Esophagus squamous epithelium (tissue), 5 donors: Measurements from ENCODE around the gene SPTBN2. TPM values are rescaled to one million over a fixed set of nuclear protein-coding genes. Genes with fewer than 3 reads are reported as not detected.
A peak's percentile ranks its signal among the peaks of the same experiment; 100 is the strongest.

Experiments
- DNase-seq: peaks from one replicate; lab custom pipeline; 2025; lab: John Stamatoyannopoulos, UW
- H3K27ac ChIP-seq, 4 donors: fragments of 200-600 bp; sonication (generic); one replicate each; pipeline ENCODE4 v1.5.1; 2016 to 2019; ENCODE audit warnings: mild to moderate bottlenecking in 1 of 4
- H3K27me3 ChIP-seq, 4 donors: fragments of 200-600 bp; sonication (generic); 1 replicate in 3 of 4; 2 replicates in 1 of 4; pipeline versions ENCODE4 v1.5.1 to v1.6.0; 2017 to 2021; ENCODE audit warnings: antibody characterized with exemption in 1 of 4
- H3K36me3 ChIP-seq, 3 donors: fragments of 200-600 bp; sonication (generic); one replicate each; pipeline ENCODE4 v1.5.1; 2016 to 2019
- H3K4me1 ChIP-seq, 3 donors: fragments of 200-600 bp; sonication (generic); one replicate each; pipeline ENCODE4 v1.5.1; 2017 to 2019
- H3K4me3 ChIP-seq, 4 donors: fragments of 200-600 bp; sonication (generic); 1 replicate in 3 of 4; 2 replicates in 1 of 4; pipeline ENCODE4 v1.5.1; 2016 to 2019; ENCODE audit warnings: mild to moderate bottlenecking in 2 of 4, moderate library complexity in 1 of 4
- H3K9me3 ChIP-seq, 3 donors: fragments of 200-600 bp; sonication (generic); one replicate each; pipeline ENCODE4 v1.5.1; 2016 to 2019
- CTCF ChIP-seq, 6 experiments: fragments of 450-650 bp in 4 of 6; fragments of 200-600 bp in 2 of 6; sonication (generic) in 2 of 6; IDR thresholded peaks; one replicate each; pipeline ENCODE4 v1.5.1; 2016 to 2019; ENCODE audit warnings: antibody characterized with exemption in 6 of 6, mild to moderate bottlenecking in 4 of 6, moderate library complexity in 4 of 6
- POLR2A ChIP-seq, 4 donors: fragments of 450-650 bp; IDR thresholded peaks; one replicate each; pipeline ENCODE4 v1.6.1; 2017; ENCODE audit warnings: antibody characterized with exemption in 4 of 4, mild to moderate bottlenecking in 4 of 4, moderate library complexity in 3 of 4
- WGBS, 2 donors: methylation state at CpG; one replicate each; pipeline ENCODE4 v1.1.5; 2018; 5-methylcytosine and 5-hydroxymethylcytosine counted together
- intact Hi-C: fragments of 100-400 bp; cut with DNase I; formaldehyde crosslinking; loops from one replicate; pipeline ENCODE4 v1.15.0; 2022
- total RNA-seq, 4 donors: library from RNA; depleted of rRNA; stranded (reverse); fragments of >200 nt; gene quantifications; one replicate each; pipeline ENCODE4 v1.1.0, GENCODE V29; 2016
- donor health status: DM: yes; HTN: yes; CAD: no.

Gene SPTBN2
- total RNA-seq, 4 donors from 2014 or later = 101 to 368 (median 128) TPM

GRCh38 chr11:66762088-66762487 is 33.1 kb upstream of the SPTBN2 start:
- Histone ChIP-seq H3K27me3 (no peaks in the 10 kb centered on the region), H3K9me3 (no peaks in the 10 kb centered on the region), H3K4me1 (peaks cover 0 to 12% (median 0%) of the 10 kb centered on the region in 3 donors), H3K4me3 (no peak overlapping the region), H3K27ac (no peak overlapping the region), H3K36me3 (peaks cover 0 to 58% (median 0%) of the 10 kb centered on the region in 3 donors)
- 100% methylated on average over 1 to 5 of the region's 27 CpGs for WGBS, 2 donors
- DNase-seq = no peak
- TF ChIP-seq POLR2A (IDR thresholded peaks at IDR 0.05) (no peak), CTCF (IDR thresholded peaks at IDR 0.05) (no peak)
- intact Hi-C loops = no loop called here

- DNase-seq = no peak
- Histone ChIP-seq H3K4me3 (no peak overlapping the region), H3K9me3 (no peaks in the 10 kb centered on the region), H3K36me3 (peaks cover 0 to 11% (median 0%) of the 10 kb centered on the region in 3 donors), H3K27ac (no peak overlapping the region), H3K4me1 (peaks cover 4 to 29% (median 5%) of the 10 kb centered on the region in 3 donors), H3K27me3 (no peaks in the 10 kb centered on the region)
- 90 to 96% methylated on average over 4 of the region's 4 CpGs for WGBS, 2 donors
- intact Hi-C loops = no loop called here
- no peak for TF ChIP-seq CTCF (IDR thresholded peaks at IDR 0.05)
Observed at GRCh38 chr11:66752148-66752547, 23.1 kb upstream of the SPTBN2 start.

GRCh38 chr11:66749091-66749490 is 20.1 kb upstream of the SPTBN2 start:
- peaks cover 10 to 54% (median 12%) of the 10 kb centered on the region in 3 donors for H3K4me1 ChIP-seq
- DNase-seq = no peak
- H3K36me3 ChIP-seq = no peaks in the 10 kb centered on the region
- peak overlapping the region in 3 of 4 donors; percentile 44 to 98 (median 96) for H3K27ac ChIP-seq
- intact Hi-C loops = no loop called here
- no peaks in the 10 kb centered on the region for H3K27me3 ChIP-seq
- 41 to 50% methylated on average over 1 to 2 of the region's 2 CpGs for WGBS, 2 donors
- H3K9me3 ChIP-seq = no peaks in the 10 kb centered on the region
- H3K4me3 ChIP-seq = no peak overlapping the region
- TF ChIP-seq CTCF (IDR thresholded peaks at IDR 0.05) (no peak), POLR2A (IDR thresholded peaks at IDR 0.05) (no peak)

- Histone ChIP-seq H3K9me3 (no peaks in the 10 kb centered on the region), H3K27me3 (no peaks in the 10 kb centered on the region), H3K36me3 (no peaks in the 10 kb centered on the region), H3K4me3 (no peak overlapping the region), H3K4me1 (peaks cover 19 to 70% (median 19%) of the 10 kb centered on the region in 3 donors), H3K27ac (peak overlapping the region; percentile 44 to 98 (median 70))
- no peak for TF ChIP-seq CTCF (IDR thresholded peaks at IDR 0.05)
- no peak for TF ChIP-seq POLR2A (IDR thresholded peaks at IDR 0.05)
- DNase-seq = no peak
- WGBS, 2 donors = 81 to 84% methylated on average over 6 to 7 of the region's 7 CpGs
- intact Hi-C loops = no loop called here
Observed at GRCh38 chr11:66747480-66747879, 18.5 kb upstream of the SPTBN2 start.

- H3K4me1 ChIP-seq = peaks cover 19 to 73% (median 19%) of the 10 kb centered on the region in 3 donors
- intact Hi-C loops = no loop called here
- DNase-seq = no peak
- H3K36me3 ChIP-seq = no peaks in the 10 kb centered on the region
- H3K4me3 ChIP-seq = peak overlapping the region; percentile 65 to 92 (median 72)
- TF ChIP-seq POLR2A (IDR thresholded peaks at IDR 0.05) (no peak), CTCF (IDR thresholded peaks at IDR 0.05) (no peak)
- no peaks in the 10 kb centered on the region for H3K27me3 ChIP-seq
- peak overlapping the region; percentile 93 to 98 (median 95) for H3K27ac ChIP-seq
- no peaks in the 10 kb centered on the region for H3K9me3 ChIP-seq
- WGBS, 2 donors = 41 to 53% methylated on average over 29 to 40 of the region's 45 CpGs
Observed at GRCh38 chr11:66745356-66746235, 16.6 kb upstream of the SPTBN2 start.
